GM12873 (cell line): ENCODE results near the gene SYCP3.

Source experiments
- CTCF ChIP-seq: IDR thresholded peaks from 2 replicates; pipeline ENCODE4 v1.5.1; 2012; ENCODE audit warnings: low read depth, mild to moderate bottlenecking, moderate library complexity, low read length, control low read depth; ENCODE audit not compliant: insufficient read depth; ENCODE audit errors: missing control alignments

SYCP3 gene

DNA sequence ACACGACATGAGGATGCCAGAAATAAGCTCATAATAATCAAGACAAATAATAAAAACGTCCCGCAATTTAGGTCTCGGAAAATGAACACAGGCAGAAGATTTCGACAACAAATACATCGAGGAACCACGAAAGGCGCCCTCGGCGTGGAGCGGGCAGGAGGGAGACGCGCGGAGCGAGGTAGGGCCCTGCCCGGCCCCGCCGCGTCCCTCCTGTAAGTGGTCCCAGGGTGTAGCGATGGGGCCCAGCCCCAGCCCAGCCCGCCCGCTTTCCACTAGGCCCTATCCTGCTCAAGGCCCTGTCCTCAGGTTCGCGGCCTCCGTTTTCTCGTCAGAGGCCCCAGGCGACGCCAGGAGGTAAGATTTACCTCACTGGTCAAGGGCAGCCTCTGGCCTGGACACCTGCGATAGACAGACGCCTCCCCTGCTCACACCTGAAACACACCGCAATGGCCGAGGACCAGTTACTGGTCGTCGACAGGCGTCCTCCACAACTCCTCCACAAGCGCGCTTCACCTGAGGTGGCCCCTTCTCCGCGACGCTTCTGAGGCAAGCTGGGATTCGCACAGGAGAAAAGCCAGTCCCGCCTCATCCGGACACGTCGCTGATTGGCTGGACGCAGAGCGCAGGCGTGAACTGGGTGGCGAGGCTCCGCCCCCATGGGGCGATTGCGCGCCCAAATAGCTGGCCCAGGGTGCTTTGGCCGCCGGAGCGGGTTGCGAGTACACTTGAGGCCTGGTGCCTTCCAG, at the start of gene SYCP3:
SYCP3 (minus strand) TSS at position 543 of the 746 bp plus-strand sequence. CDS start 1,527 bp downstream, outside the sequence.
- TF ChIP-seq CTCF, result no peak

- TF ChIP-seq CTCF, result no peak
Measured at GRCh38 chr12:101785671-101786070, 46.4 kb upstream of the SYCP3 start.

DNA sequence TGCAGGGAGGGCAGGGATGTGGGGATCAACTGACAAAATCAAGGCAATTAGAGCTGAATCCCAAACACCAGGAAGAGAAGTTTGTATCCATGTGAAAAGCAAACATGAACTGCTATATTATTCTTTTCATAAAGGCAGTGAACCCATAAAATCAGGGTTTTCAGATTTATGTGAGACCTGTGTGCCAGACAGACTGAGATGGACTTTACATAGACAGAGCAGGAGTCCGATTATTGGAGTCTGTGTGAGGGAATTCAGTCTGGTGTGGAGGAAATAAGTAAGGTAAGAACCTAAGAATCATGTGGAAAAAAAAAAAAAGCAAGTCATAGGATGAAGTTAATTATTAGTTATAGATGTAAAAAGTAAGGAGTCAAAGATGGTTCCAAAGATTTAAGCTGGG, 45.1 kb upstream of the SYCP3 start:
- TF ChIP-seq CTCF, result no peak

DNA sequence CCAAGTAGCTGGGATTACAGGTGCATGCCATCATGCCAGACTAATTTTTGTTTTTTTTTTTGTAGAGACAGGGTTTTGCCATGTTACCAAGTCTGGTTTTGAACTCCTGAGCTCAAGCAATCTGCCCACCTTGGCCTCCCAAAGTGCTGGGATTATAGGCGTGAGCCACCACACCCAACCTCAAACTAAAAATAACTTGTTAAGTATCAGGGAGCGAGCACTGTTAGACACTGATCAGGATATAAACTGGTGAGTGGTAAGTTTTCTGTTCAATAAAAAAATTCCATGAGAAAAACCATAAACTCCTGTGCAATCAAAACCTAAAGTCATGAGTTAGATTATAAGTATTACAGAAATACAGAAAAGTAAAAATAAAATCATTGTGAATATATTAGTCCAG, 44.6 kb upstream of the SYCP3 start:
- no peak for TF ChIP-seq CTCF

DNA sequence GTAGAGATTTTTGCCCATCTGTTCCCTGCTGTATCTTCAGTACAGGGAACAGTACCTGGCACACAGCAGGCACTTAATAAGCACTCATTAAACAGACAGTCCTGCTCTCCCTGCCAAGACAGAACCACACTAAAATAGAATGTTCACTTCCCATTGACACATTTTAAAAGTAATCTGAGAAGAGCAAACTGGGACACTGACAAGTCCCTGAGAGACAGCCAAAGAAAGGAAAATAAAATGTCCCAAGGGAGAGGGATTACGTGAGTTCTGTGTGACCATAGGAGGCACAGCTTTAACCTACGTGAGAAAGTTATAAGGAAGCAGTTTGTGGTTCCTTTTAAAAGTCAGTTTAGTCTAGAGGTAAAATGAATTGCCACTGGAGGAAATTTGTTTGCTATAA, 43.9 kb upstream of the SYCP3 start:
- TF ChIP-seq CTCF, result no peak

- TF ChIP-seq CTCF, result no peak
Measured at GRCh38 chr12:101782273-101782731, 43.0 kb upstream of the SYCP3 start.

GRCh38 chr12:101781834-101782233, 42.6 kb upstream of the SYCP3 start:
- TF ChIP-seq CTCF, result no peak
